NT2/D1 (cell line): ENCODE data around the gene DIP2C.

Source experiments
- SUZ12 ChIP-seq: IDR thresholded peaks from 2 replicates; pipeline ENCODE4 v1.6.1; 2011; ENCODE audit not compliant: insufficient read length, insufficient read depth; ENCODE audit errors: extremely low read depth
- YY1 ChIP-seq: IDR thresholded peaks from 2 replicates; pipeline ENCODE4 v1.6.1; 2011; ENCODE audit not compliant: insufficient read length, insufficient read depth
- ZNF274 ChIP-seq: IDR thresholded peaks from 2 replicates; pipeline ENCODE4 v1.6.1; 2011; ENCODE audit warnings: mild to moderate bottlenecking, low read depth, low read length

GRCh38 chr10:594584-595270 lies 94.7 kb downstream of the DIP2C start:
- TF ChIP-seq ZNF274 (no peak), YY1 (no peak), SUZ12 (no peak)
